Keratinocyte (primary cell): ENCODE measurements around the gene MFN2. TPM values are rescaled to one million over a fixed set of nuclear protein-coding genes. Genes with fewer than 3 reads are reported as not detected.

ENCODE experiments used
- DNase-seq: peaks from one replicate; pipeline ENCODE4 v3.0.0-alpha.2; 2011; ENCODE audit warnings: low read depth, missing footprints, low spot score
- FAIRE-seq: peaks from 2 replicates; lab custom pipeline; 2011; peaks lifted over from hg19 to GRCh38; lab: Jason Lieb, UNC
- H2AFZ ChIP-seq: 2 replicates; pipeline ENCODE4 v1.6.0; 2012; ENCODE audit warnings: low read length, control low read depth, inconsistent platforms; ENCODE audit not compliant: control insufficient read depth
- H3K27ac ChIP-seq: 2 replicates; pipeline ENCODE4 v1.5.1; 2011; ENCODE audit warnings: low read length; ENCODE audit not compliant: control insufficient read depth, insufficient read depth
- H3K27me3 ChIP-seq: 3 replicates; pipeline ENCODE4 v1.6.0; 2011; ENCODE audit warnings: low read length; ENCODE audit not compliant: control insufficient read depth, insufficient read depth; ENCODE audit errors: extremely low read depth
- H3K36me3 ChIP-seq, 2 experiments: 2 replicates in 1 of 2; 3 replicates in 1 of 2; pipeline ENCODE4 v1.5.1; 2011; ENCODE audit warnings: low read length in 2 of 2, mild to moderate bottlenecking in 1 of 2; ENCODE audit not compliant: control insufficient read depth in 2 of 2, insufficient read depth in 2 of 2; ENCODE audit errors: extremely low read depth in 1 of 2
- H3K4me1 ChIP-seq: 3 replicates; pipeline ENCODE4 v1.5.1; 2011; ENCODE audit warnings: low read length; ENCODE audit not compliant: control insufficient read depth, insufficient read depth; ENCODE audit errors: extremely low read depth
- H3K4me2 ChIP-seq: 3 replicates; pipeline ENCODE4 v1.6.0; 2011; ENCODE audit warnings: low read depth, low read length; ENCODE audit not compliant: control insufficient read depth, insufficient read depth; ENCODE audit errors: extremely low read depth
- H3K4me3 ChIP-seq, 3 experiments: fragments of 200-600 bp in 1 of 3; sonication (generic) in 1 of 3; 2 replicates in 2 of 3; 3 replicates in 1 of 3; pipeline ENCODE4 v1.5.1; 2011 to 2016; ENCODE audit warnings: low read length in 3 of 3, mild to moderate bottlenecking in 3 of 3, control low read depth in 2 of 3, inconsistent platforms in 1 of 3, low read depth in 1 of 3, mixed read lengths in 1 of 3, mixed run types in 1 of 3, moderate library complexity in 1 of 3; ENCODE audit not compliant: control insufficient read depth in 2 of 3, insufficient read depth in 2 of 3; ENCODE audit errors: extremely low read depth in 1 of 3
- H3K79me2 ChIP-seq: 2 replicates; pipeline ENCODE4 v1.6.0; 2012; ENCODE audit warnings: low read length; ENCODE audit not compliant: control insufficient read depth, insufficient read depth
- H3K9ac ChIP-seq: 3 replicates; pipeline ENCODE4 v1.6.0; 2011; ENCODE audit warnings: low read length; ENCODE audit not compliant: control insufficient read depth, insufficient read depth; ENCODE audit errors: extremely low read depth
- H3K9me1 ChIP-seq: 3 replicates; pipeline ENCODE4 v1.6.0; 2011; ENCODE audit warnings: low read length; ENCODE audit not compliant: control insufficient read depth, insufficient read depth; ENCODE audit errors: extremely low read depth
- H3K9me3 ChIP-seq: 2 replicates; pipeline ENCODE4 v1.5.1; 2012; ENCODE audit warnings: low read depth, low read length; ENCODE audit not compliant: control insufficient read depth
- H4K20me1 ChIP-seq: 3 replicates; pipeline ENCODE4 v1.6.0; 2011; ENCODE audit warnings: low read length; ENCODE audit not compliant: control insufficient read depth, insufficient read depth; ENCODE audit errors: extremely low read depth
- EZH2 ChIP-seq: IDR thresholded peaks from one replicate; pipeline ENCODE4 v1.6.1; 2012; ENCODE audit warnings: inconsistent platforms, mild to moderate bottlenecking, low read length, moderate library complexity
- dilution Hi-C: fragments of 300-500 bp; cut with MboI; formaldehyde crosslinking; loops from one replicate; pipeline ENCODE4 v1.7.0; 2020; ENCODE audit warnings: low sequenced_read_pairs; ENCODE audit not compliant: extremely low pct_ligation_motif_present
- polyA plus RNA-seq, 5 experiments: library from polyadenylated mRNA; depleted of rRNA in 3 of 5; stranded (reverse) in 3 of 5; stranded (forward) in 1 of 5; unstranded in 1 of 5; fragments of >200 nt; gene quantifications; 1 replicate in 1 of 5; 2 replicates in 3 of 5; 3 replicates in 1 of 5; pipeline versions ENCODE4 v1.2.1 to v1.2.3, GENCODE V29; 2011 to 2012; ENCODE audit warnings: missing spikeins in 2 of 5, low read depth in 1 of 5, low replicate concordance in 1 of 5
- TF ChIP-seq, protein P1 (sequence below), 3 experiments: IDR thresholded peaks in 1 of 3; conservative IDR thresholded peaks in 1 of 3; optimal IDR thresholded peaks in 1 of 3; 2 replicates in 2 of 3; 3 replicates in 1 of 3; pipeline versions ENCODE3 to v1.5.1; 2011; ENCODE audit warnings: low read length in 3 of 3, mild to moderate bottlenecking in 3 of 3, moderate library complexity in 2 of 3, control low read depth in 1 of 3, inconsistent platforms in 1 of 3; ENCODE audit not compliant: insufficient read depth in 2 of 3; ENCODE audit errors: extremely low read depth in 1 of 3

MFN2 gene
- polyA plus RNA-seq, 1 donor (not counting 4 experiments of a cell fraction or from before 2014, with no cell fraction given), result 102 TPM

DNA sequence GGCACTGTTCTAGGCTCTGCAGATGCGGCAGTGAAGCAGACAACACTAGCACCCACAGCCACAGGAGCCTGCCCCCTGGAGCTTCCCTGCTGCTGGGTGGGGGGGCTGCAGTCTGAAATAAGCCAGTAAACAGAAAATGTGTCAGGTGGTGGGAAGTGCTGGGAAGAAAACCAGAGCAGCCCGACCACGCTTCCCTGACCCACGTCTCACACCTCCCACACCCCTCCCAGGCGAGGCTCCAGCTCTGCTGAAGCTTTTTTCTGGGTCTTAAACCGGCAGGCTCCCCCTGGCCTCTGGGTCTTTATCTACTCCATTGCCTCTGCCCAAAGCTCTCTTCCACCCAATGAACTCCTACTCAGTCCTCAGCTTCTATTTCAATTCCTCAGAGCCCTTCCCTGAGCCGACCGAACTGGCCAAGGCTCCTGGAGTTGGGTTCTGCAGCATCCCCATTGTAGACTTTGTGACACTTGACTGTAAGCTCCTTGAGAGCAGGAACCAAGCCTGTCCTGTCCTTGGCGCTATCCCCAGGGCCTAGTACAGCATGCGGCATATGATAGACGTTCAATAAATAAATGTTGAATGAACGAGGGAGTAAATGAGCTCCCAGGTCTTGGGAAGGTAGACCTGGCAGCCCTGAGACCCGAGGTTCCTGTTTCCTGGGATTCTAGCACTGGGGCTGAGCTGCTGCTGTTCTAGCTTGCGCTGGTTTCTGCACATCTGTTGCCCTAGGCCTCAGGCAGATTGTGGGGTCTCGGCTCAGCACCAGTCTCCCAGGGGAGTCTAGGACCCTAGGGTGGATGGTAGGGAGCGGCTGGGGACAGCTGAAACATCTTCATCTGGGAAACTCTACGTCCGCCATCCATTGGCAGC lies 57.5 kb downstream of the MFN2 start:
- H3K79me2 ChIP-seq, result no peaks in the 10 kb centered on the region
- dilution Hi-C loops, result no loop called here
- DNase-seq (no peak), FAIRE-seq (no peak)
- no peaks in the 10 kb centered on the region for H3K36me3 ChIP-seq
- H4K20me1 ChIP-seq, result no peaks in the 10 kb centered on the region
- no peak overlapping the region for H3K9ac ChIP-seq
- no peaks in the 10 kb centered on the region for H3K27me3 ChIP-seq
- no peaks in the 10 kb centered on the region for H3K9me1 ChIP-seq
- no peak overlapping the region for H3K4me2 ChIP-seq
- H3K4me3 ChIP-seq, result no peak overlapping the region
- H3K9me3 ChIP-seq, result no peaks in the 10 kb centered on the region
- no peak overlapping the region for H3K27ac ChIP-seq
- no peaks in the 10 kb centered on the region for H3K4me1 ChIP-seq
- H2AFZ ChIP-seq, result no peak overlapping the region
- no peak for TF ChIP-seq EZH2
- TF ChIP-seq, protein P1, sequence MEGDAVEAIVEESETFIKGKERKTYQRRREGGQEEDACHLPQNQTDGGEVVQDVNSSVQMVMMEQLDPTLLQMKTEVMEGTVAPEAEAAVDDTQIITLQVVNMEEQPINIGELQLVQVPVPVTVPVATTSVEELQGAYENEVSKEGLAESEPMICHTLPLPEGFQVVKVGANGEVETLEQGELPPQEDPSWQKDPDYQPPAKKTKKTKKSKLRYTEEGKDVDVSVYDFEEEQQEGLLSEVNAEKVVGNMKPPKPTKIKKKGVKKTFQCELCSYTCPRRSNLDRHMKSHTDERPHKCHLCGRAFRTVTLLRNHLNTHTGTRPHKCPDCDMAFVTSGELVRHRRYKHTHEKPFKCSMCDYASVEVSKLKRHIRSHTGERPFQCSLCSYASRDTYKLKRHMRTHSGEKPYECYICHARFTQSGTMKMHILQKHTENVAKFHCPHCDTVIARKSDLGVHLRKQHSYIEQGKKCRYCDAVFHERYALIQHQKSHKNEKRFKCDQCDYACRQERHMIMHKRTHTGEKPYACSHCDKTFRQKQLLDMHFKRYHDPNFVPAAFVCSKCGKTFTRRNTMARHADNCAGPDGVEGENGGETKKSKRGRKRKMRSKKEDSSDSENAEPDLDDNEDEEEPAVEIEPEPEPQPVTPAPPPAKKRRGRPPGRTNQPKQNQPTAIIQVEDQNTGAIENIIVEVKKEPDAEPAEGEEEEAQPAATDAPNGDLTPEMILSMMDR (optimal IDR thresholded peaks at IDR 0.05 in 1 of 3, IDR thresholded peaks at IDR 0.05 in 1 of 3, conservative IDR thresholded peaks at IDR 0.05 in 1 of 3; ENCODE audit: extremely low read depth in 1 of 3, insufficient read depth in 2 of 3, low read length in 3 of 3), result no peak

DNA sequence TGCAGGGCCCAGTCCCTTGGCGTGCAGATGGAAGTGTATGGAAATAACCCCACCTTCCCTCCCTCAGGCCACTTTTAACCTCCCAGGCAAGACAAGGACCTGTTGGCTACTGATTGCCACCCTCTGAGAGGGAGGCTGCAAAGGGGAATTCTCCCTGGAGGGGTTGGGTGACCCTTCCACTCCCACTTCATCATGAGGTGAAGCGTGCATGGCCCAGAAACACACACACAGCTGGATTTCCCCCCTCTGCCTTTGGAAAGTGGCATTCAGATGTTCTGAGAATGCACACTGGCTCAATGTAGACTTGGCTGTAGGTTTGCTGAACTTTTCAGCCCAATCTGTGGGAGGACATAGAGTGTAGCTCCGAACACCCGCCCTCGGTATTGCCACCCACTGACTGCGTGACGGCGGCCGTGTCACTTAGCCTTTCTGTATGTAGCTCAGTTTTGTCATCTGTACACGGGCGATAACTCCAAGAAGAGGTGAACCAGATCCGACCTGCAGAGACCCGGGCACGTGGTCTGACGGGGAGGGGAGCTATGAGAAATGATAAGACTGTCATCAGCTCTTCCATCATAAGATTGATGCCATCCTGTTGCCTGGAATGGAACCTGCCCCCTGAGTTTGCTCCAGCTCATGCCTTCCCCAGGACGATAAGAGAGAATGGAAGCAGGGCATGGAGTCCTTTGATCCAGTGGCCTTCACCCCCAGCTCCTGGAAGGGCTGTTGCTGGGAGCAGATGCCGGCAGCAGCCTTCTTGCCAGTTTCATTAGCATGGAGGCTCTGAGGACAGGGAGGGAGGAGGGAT lies 58.3 kb downstream of the MFN2 start:
- Histone ChIP-seq H3K9me3 (no peaks in the 10 kb centered on the region), H3K79me2 (no peaks in the 10 kb centered on the region), H4K20me1 (no peaks in the 10 kb centered on the region), H3K9ac (no peak overlapping the region), H3K27ac (no peak overlapping the region), H3K4me1 (no peaks in the 10 kb centered on the region), H3K36me3 (no peaks in the 10 kb centered on the region), H3K9me1 (no peaks in the 10 kb centered on the region), H3K4me3 (no peak overlapping the region), H3K27me3 (no peaks in the 10 kb centered on the region), H2AFZ (no peak overlapping the region), H3K4me2 (no peak overlapping the region)
- FAIRE-seq (no peak), DNase-seq (no peak)
- dilution Hi-C loops, result no loop called here
- TF ChIP-seq EZH2, result no peak
- TF ChIP-seq, protein P1 (optimal IDR thresholded peaks at IDR 0.05 in 1 of 3, IDR thresholded peaks at IDR 0.05 in 1 of 3, conservative IDR thresholded peaks at IDR 0.05 in 1 of 3; ENCODE audit: extremely low read depth in 1 of 3, insufficient read depth in 2 of 3, low read length in 3 of 3), result no peak
